Inferior parietal cortex (tissue), 1 donor: ENCODE data around the gene CD200.
"Not testable (repeated sequence)": the region's sequence is repeated elsewhere in the genome, so short reads cannot be mapped to it uniquely, and the experiment has no call there.

ENCODE experiments used
- DNase-seq: peaks from one replicate; pipeline ENCODE4 v3.0.0-alpha.2; 2016; ENCODE audit errors: extremely low spot score

CD200 gene

DNA sequence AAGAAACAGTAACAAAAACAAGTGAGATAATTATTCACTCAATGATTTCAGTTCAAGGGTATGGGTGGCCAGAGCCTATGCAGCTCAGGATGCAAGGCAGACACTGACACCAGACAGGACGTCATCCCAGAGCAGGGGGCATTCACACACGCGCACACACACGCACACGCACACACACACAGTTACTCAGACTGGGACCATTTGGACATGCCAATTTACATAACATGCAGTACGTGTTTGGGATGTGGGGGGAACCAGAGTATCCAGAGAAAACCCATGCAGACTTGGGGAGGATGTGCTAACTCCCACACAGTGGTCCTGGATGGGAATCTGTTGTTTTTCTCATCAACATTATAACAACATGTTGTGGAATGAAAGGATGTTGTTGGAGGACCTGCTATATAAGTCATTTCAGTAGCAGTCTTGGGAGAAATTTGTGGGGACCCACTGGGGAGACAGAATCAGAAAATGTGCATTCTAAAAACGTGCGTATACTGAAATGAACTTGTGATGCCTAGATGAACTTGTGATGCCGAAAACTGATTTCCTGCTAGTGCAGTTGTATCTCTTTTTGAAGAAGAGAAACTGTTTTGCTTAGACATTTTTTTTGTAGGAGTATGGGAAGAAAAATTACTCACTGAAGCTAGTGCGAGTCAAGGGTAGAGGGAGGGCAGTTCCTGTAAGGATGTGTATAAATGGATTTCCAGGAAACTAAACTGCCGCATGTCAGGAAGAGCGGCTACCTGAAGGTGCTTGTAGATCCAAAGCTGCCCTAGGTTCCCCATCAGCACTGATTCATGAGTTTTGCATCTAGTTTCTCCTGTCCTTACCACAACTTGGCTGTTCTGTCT is 25.2 kb downstream of the CD200 start:
- no peak for DNase-seq

DNA sequence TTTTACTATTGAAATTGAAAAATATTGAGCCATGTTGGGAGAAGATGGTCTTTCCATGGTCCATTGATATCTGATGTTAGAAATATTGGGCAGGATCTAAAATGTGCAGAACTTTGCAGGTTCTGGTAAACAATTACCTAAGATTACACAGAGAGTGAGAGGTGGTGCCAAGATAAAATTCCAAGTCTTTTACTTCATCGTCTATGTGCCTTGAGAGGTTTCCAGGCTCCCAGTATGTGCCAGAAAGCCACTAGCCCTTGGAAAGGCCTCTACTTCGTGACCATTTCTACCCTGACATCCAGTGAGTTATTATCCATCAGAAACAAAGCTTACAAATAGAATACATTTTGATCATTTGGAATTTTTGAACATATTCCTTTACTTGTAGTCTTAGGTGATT is 27.6 kb downstream of the CD200 start:
- DNase-seq, result no peak

DNA sequence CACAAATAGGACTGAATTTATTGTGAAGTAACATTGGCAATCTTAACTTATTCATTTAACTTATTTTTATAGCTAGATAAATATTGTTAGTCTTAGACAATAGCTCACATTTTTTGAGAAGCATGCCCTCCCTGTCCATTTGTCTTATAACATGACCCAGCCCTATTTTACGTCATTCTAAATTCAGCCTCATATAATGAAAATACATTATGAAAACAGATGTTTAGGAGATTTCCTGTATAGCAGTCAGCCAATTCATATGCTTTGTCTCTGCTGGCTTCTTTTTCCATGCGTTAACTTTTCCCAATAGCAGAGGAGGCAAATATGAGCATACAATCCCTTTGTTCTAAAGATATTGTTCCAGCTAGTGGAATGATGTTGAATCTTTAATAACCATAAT is 29.3 kb downstream of the CD200 start:
- DNase-seq, result no peak

DNA sequence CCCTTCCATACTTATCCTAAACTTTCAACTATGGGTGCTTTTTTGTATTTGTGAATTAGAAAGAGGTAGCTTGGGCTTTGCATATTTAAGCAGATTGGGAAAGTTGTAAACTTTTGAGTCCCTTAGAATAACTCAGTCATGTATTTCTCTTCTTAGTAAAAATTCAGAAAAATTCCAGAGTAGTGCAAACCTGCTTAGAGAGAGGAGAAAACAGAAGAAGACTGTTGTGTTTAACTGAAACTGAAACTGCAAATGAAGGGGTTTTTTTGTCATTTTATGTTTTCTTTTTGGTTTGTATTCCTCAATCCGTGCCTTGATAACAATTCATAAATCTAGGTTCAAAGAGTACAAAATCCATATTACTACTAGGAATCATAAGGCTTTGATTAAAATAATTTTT is 31.3 kb downstream of the CD200 start:
- DNase-seq, result no peak

DNA sequence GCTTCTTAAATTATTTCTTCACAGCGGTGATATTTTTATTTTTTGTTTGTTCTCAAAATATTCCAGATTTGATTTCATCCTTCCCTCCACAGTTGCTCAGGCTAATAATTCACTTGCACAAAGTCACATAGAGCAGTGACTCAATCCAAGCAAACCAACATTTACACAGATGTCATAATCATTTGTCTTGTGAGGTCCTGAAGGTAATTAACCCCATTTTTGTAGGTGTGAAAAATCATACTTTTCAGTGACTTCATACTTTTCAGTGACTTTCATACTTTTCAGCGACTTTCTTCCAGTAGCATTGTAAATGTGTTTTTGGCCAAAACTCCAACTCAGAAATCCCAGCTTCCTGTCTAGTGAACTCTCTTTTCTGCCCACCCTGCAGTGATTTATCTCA is 32.1 kb downstream of the CD200 start:
- DNase-seq, result no peak

DNA sequence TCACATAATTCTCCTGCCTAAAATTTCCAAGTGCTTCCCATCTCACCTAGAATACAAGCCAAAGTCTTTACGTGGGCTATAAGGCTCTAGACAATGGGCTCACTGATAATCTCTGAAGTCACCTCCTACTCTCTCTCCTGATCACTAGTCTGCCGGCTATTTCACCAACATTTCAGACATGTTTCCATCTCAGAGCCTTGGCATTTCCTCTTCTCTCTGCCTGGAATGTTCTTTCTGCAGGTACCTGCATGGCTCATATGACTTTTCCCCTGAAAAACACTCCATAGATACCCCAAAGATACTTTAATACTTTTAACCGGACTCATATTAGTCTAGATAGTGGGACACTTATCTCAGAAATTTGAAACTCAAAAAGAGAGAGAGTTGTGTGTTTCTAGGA is 32.7 kb downstream of the CD200 start:
- DNase-seq, result no peak

DNA sequence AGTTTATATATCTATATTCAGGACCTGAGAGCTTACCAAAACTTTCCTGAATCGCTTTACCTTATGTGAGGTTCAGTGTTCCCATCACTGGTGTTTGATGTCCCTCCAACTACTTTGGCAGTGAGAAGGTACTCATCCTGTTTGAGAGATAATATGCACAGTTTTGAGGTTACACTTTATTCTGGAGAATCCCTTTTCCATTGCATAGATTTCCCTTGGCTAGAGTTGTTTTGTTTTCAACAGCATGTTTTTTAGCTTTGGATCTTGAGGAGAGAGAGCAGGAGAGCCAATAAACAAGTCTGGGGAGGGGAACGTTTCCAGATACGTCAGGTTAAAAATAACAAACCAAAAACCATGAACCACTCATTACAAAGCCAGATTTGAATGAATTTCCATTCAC is 33.6 kb downstream of the CD200 start:
- DNase-seq, result no peak

DNA sequence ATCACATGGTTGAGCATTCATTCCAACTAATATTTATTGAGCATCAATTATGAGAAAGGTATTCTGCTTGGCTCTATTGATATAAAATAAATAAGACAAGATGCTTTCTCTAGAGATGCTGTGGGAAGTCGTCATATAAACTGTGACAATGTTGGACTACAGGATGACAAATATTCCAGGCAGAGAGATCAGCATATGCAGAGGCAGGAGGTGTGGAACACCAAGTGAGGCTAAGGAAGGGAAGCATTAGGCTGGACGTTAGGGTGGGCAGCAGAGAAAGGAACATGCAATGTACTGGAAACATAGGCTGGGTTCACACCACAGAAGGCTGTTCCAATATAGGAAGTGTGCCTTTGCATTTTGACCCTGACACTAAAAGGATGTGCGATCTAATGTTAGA is 38.6 kb downstream of the CD200 start:
- DNase-seq, result no peak

DNA sequence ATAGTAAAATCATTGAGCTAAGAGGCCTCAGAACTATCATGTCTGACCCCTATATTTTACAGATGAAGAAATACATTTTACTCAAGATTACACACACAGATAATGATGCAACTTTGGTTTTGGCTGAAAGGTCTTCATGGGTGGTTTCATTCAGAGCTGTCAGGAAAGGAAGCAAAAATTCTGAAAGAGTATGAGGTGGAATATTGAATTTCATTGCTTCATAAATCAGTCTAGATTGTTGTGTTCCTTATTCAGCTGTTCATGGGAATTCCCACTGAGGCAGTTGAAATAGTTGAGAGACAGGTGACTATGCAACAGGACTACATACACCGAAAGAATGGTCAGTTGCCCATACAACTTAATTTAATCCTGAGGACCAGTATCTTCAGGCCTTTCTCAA is 39.4 kb downstream of the CD200 start:
- no peak for DNase-seq

DNA sequence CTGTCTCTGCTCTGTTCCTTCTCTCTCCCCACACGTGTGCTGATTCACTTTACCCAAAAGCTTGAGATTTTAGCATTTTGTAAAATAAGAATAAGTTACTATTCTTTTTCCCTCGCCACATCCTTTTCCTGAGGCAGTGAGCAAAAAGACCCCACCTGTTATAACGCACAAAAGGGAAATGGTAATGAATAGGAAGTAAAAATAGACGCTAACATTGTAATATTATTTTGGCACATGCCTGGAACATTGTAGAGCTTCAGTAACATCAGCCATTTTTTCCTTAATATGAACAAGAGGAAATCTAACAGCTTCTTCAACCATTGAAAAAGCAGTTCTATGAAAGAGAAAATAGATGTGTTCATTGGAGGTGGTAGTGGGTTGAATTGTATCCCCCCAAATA is 40.5 kb downstream of the CD200 start:
- no peak for DNase-seq

DNA sequence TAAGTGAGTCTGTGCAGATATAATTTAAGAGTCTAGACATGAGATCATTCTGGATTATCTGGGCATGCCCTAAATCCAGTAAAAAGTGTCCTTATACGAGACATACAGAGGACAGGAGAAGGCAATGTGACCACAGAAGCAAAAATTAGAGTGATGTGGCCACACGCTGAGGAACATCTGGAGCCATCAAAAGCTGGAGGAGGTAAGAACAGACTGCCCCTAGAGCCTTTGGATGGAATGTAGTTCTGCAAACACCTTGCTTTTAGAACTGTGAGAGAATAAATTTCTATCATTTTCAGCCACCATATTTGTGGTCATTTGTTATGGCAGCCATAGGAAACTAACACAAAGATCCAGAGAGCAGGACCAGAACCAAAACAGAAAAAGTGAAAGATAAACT is 41.0 kb downstream of the CD200 start:
- no peak for DNase-seq

DNA sequence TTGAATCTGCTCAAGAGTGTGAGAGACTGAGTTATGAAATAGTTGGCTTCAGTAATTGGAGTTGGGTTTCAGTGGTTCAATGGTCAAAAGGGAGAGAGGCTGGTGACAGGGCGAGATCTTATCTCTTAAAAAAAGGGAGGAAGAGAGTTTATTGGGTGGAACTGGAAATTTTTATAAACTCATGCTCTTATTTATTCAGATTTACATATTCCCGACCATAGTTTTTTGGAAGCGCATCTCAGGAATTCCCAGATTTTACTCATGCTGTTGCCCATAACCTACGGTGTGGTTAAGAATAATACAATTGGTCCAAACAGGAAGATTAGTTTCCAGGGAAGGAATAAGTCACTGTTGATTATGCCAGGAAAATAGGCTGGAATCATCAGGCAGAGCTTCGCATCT is 41.4 kb downstream of the CD200 start:
- no peak for DNase-seq

DNA sequence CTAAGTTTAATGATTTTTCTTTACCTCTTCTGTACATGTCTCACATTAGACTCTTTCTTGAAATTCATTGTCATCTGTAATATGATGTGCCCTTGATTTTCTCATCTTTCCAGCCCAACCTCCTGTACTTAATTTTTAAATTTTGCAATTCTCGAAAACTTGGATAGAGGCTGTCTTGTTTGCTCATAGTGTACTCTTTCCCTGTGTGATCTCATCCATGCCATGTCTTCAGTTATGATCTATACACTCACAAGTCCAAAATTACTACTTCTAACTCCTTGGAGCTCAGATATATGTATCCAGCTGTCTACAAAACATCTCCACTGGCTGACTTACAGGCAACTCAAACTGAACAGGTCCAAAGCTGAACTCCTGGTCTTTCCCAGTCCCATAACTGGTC is 42.2 kb downstream of the CD200 start:
- DNase-seq, result no peak

DNA sequence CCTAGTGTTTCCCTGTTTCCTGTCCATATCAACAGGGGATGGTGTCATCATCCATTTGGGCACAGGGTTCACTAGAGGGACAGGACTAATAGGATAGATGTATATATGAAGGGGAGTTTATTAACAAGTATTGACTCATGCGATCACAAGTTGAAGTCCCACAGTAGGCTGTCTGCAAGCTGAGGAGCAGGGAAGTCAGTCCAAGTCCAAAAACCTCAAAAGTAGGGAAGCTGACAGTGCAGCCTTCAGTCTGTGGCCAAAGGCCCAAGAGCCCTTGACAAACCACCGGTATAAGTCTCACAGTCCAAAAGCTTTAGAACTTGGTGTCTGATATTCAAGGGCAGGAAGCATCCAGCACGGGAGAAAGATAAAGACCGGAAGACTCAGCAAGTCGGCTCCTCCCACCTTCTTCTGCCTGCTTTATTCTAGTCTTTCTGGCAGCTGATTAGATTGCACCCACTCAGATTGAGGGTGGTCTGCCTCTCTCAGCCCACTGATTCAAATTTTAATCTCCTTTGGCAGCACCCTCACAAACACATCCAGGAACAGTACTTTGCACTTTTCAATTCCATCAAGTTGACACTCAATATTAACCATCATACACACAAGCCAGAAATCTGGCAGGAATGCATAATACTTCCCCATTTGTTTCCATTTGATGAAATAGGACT is 43.4 kb downstream of the CD200 start:
- DNase-seq, result no peak

DNA sequence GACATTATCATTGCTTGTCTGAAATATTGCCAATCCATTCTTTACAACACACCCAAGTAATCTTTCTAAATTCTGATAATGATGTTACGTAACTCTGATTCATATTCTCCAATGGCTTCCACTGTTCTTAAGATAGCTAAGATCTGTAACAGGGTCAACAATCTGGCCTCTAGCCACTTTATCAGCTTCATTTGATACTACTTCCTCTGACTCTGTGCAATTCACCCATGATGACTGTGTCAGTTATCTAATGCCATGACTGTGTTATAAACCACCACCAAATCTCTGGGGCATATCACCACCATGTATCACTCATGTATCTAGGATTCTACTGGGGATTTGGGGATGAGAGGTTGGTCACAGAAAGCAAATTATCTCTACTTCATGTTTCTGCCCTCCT is 44.0 kb downstream of the CD200 start:
- no peak for DNase-seq

DNA sequence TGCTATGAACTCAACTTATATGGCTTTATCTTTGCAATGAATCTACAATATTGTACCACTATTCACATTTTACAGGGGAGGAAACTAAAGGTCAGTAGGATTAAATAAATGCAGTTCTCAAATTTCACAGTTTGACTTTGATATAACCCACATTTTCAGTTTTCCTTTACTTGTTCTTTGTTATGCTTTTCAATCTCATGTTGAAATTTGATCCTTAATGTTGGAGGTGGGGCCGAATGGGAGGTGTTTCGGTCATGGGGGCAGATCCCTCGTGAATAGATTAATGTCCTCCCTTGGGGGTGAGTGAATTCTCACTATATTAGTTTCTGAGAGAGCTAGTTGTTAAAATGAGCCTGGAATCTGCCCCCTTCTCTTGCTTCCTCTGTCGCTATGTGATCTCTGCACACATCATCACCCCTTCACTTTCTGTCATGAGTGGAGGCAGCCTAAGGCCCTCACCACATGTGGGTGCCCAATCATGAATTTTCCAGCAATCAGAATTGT is 44.7 kb downstream of the CD200 start:
- no peak for DNase-seq

DNA sequence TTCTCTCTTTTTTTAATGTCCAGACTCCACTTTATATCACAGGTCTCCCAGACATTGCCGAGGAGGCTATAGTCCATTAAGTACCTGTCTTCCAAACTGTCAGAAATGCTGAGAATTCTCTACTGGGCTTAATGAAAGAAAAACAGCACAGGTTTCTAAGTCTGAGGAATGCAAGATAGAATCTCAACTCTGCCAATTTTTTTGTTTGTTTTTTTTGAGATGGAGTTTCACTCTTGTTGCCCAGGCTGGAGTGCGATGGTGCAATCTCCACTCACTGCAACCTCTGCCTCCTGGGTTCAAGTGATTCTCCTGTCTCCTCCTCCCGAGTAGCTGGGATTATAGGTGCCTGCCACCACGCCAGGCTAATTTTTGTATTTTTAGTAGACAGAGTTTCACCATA is 45.4 kb downstream of the CD200 start:
- not testable (repeated sequence) for DNase-seq

DNA sequence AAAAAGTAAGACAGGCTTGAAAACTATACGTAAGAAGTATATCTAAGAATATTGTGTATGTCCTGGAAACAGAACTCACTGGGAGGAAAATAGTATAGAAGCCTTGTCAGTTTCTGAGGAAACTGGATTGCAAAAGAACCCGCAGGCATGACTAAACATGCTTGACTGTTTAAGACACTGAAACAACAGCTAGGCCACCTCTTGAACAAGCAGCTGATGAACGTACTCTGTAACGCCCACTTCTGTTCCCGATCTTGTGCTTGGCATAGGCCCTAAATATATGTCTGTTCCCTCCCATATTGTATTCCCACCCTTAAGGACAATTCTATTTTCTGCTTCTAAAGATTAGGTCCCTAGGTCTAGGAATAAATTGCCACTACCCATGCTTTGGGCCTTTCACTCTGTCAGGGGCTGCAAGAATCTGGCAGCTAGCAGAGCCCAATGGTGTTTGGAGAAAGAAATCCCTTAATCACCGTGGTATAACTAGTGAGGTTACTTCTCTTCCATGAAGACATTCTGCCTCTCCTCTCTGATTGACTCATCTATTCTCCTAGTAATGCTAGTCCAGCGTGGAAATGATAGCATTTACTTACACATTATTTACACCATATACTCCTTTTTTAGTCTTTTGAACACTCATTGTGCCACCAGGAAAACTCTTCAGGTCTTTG is 46.2 kb downstream of the CD200 start:
- DNase-seq, result no peak

DNA sequence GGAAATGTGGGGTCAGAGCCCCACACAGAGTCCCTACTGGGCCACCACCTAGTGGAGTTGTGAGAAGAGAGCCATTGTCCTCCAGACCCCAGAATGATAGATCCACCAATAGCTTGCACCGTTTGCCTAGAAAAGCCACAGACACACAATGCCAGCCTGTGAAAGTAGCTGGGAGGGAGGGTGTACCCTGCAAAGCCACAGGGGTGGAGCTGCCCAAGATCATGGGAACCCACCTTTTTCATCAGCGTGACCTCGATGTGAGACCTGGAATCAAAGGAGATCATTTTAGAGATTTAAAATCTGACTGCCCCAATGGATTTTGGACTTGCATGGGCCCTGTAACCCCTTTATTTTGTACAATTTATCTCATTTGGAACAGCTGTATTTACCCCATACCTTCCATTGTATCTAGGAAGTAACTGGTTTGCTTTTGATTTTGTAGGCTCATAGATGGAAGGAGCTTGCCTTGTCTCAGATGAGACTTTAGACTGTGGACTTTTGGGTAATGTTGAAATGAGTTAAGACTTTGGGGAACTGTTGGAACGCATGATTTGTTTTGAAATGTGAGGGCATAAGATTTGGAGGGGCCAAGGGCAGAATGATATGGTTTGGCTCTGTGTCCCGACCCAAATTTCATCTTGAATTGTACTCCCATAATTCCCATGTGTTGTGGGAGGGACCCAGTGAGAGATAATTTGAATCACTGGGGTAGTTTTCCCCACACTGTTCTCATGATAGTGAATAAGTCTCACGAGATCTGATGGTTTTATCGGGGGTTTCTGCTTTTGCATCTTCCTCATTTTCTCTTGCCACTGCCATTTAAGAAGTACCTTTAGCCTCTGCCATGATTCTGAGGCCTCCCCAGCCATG is 49.0 kb downstream of the CD200 start:
- DNase-seq, result no peak

DNA sequence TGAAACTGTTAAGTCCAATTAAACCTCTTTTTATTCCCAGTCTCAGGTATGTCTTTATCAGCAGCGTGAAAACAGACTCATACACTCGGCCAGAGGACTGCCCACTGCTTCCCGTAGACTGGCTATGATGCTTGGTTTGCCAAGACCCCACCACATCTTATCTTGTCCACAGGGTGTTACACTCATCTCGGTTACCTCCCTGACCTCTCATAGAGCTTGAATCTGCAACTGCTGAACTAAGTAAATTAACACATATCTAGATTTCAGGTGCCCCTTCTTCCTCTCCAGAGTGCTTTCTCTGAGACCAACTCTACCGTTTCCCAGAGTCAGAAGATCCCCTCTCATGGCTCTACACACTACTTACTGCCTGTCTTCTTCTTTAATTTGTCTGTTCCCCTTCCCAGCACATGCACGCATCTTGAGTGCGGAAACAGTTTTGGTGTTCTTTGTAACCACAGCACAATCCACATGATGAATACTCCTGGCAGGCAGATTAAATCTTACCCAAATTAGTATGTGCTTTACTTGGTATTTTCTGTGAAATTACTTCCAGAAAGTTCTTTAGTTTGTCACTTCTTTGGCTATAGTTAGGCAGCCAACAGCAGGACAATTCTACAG is 49.7 kb downstream of the CD200 start:
- no peak for DNase-seq

DNA sequence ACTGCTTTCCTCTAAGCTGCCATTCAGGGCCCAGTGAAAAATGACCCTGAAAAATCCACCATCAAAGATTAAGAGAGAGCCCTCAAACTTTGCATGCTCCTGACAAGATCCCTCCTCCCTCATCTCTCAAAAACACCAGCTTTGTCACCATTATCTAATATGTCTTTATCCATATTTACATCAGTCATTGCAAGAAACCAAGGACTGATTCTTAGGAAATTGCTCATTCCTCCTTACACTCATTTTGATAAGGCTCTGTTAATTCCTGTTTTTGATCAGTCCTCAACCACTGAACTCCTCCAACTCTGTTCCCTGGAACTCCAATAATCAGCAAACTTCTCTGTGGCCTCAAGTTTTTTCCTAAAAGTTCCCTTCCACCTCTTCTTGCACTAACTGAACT is 51.8 kb downstream of the CD200 start:
- no peak for DNase-seq
